ENCODE results near the gene RAB3GAP2.

GRCh38 chr1:220217383-220217988, 54.8 kb downstream of the RAB3GAP2 start:
- TF ChIP-seq POLR2A (IDR thresholded peaks at IDR 0.05; ENCODE audit: low read length) (no peak), GATA1 (IDR thresholded peaks at IDR 0.05; ENCODE audit: low read depth, low read length) (no peak)

Data from erythroblast (primary cell).